OCI-LY7 (cell line): Measurements from ENCODE around the gene SPATA13. TPM values are rescaled to one million over a fixed set of nuclear protein-coding genes. Genes with fewer than 3 reads are reported as not detected.

ENCODE experiments used
- BruUV-seq: library from RNA; stranded (reverse); fragments of 400-500 nt; replicated peaks from 2 replicates; lab custom pipeline; 2021; lab: Mats Ljungman, UMichigan
- CTCF ChIA-PET: fragments of 300-600 bp; sonication (Branson Sonifier 250); formaldehyde crosslinking; loops from one replicate; lab custom pipeline; 2022; ENCODE audit warnings: antibody characterized with exemption; ENCODE audit not compliant: unreplicated experiment; lab: Charles Lee
- POLR2A ChIA-PET: fragments of 300-600 bp; sonication (Branson Sonifier 250); formaldehyde crosslinking; loops from one replicate; lab custom pipeline; 2022; ENCODE audit warnings: antibody characterized with exemption; lab: Charles Lee
- DNase-seq: peaks from one replicate; pipeline ENCODE4 v3.0.0-alpha.2; 2015; ENCODE audit warnings: low spot score
- H2AFZ ChIP-seq: fragments of 200-600 bp; sonication (generic), shearing (Covaris generic); 2 replicates; pipeline ENCODE4 v1.6.1; 2014; ENCODE audit warnings: mild to moderate bottlenecking, antibody characterized with exemption, low read length, moderate library complexity
- H3K27ac ChIP-seq: fragments of 200-600 bp; sonication (generic); 2 replicates; pipeline ENCODE4 v1.5.1; 2014; ENCODE audit warnings: mixed run types, low read depth, mild to moderate bottlenecking, moderate library complexity, low read length, inconsistent platforms; ENCODE audit not compliant: poor library complexity, severe bottlenecking
- H3K36me3 ChIP-seq: fragments of 200-600 bp; sonication (generic); 2 replicates; pipeline ENCODE4 v1.6.1; 2014; ENCODE audit warnings: mild to moderate bottlenecking, antibody characterized with exemption, low read length, moderate library complexity, mixed read lengths; ENCODE audit not compliant: insufficient read depth
- H3K4me1 ChIP-seq: fragments of 200-600 bp; sonication (generic); 2 replicates; pipeline ENCODE4 v1.5.1; 2014; ENCODE audit warnings: mild to moderate bottlenecking, low read length; ENCODE audit not compliant: insufficient read depth, poor library complexity, severe bottlenecking
- H3K4me2 ChIP-seq: fragments of 200-600 bp; sonication (generic); 2 replicates; pipeline ENCODE4 v1.6.1; 2014; ENCODE audit warnings: mild to moderate bottlenecking, low read length
- H3K4me3 ChIP-seq: fragments of 200-600 bp; sonication (generic); 2 replicates; pipeline ENCODE4 v1.5.1; 2014; ENCODE audit warnings: mild to moderate bottlenecking, low read depth, low read length; ENCODE audit not compliant: poor library complexity, severe bottlenecking
- H3K79me2 ChIP-seq: fragments of 200-600 bp; sonication (generic); 2 replicates; pipeline ENCODE4 v1.6.1; 2016; ENCODE audit warnings: low read depth, mild to moderate bottlenecking, low read length, moderate library complexity, mixed read lengths; ENCODE audit not compliant: insufficient read depth
- H3K9me2 ChIP-seq: fragments of 200-600 bp; sonication (generic); 2 replicates; pipeline ENCODE4 v1.6.1; 2016; ENCODE audit warnings: mild to moderate bottlenecking, low read length, mixed read lengths; ENCODE audit not compliant: insufficient read depth
- H3K9me3 ChIP-seq: fragments of 200-600 bp; sonication (generic); 2 replicates; pipeline ENCODE4 v1.6.1; 2014; ENCODE audit warnings: mild to moderate bottlenecking, mixed run types, low read length, mixed read lengths
- H4K20me1 ChIP-seq: fragments of 200-600 bp; sonication (generic); 2 replicates; pipeline ENCODE4 v1.6.1; 2014; ENCODE audit warnings: mild to moderate bottlenecking, antibody characterized with exemption, low read length, moderate library complexity, mixed read lengths; ENCODE audit not compliant: insufficient read depth
- EZH2phosphoT487 ChIP-seq: fragments of 200-600 bp; sonication (generic); IDR thresholded peaks from 2 replicates; pipeline ENCODE4 v1.6.1; 2018; ENCODE audit warnings: low read depth, borderline replicate concordance, mild to moderate bottlenecking, mixed run types, antibody characterized with exemption, low read length, moderate library complexity, mixed read lengths
- intact Hi-C: fragments of 100-400 bp; cut with micrococcal nuclease; formaldehyde crosslinking; loops from one replicate; pipeline ENCODE4 v1.10.0; 2022; ENCODE audit not compliant: unreplicated experiment
- total RNA-seq, 2 experiments: library from RNA; depleted of rRNA in 1 of 2; stranded (reverse); fragments of >200 nt in 1 of 2; shearing (Covaris generic) in 1 of 2; gene quantifications; 2 replicates each; pipeline ENCODE4 v1.2.3, GENCODE V29; 2014 to 2022
- TF ChIP-seq, protein P1 (sequence below): fragments of 200-600 bp; sonication (generic); conservative IDR thresholded peaks from 2 replicates; pipeline ENCODE4 v1.5.1; 2014; ENCODE audit warnings: mild to moderate bottlenecking, antibody characterized with exemption, low read length, moderate library complexity, mixed read lengths

SPATA13 gene
- total RNA-seq, 2 experiments from 2014 or later: 3.8 to 32.4 TPM

GRCh38 chr13:24161980-24162525 is 1.5 kb downstream of the SPATA13 start:
- DNase-seq: no peak
- BruUV-seq: no TSS peak

GRCh38 chr13:24162604-24163003 is 2.1 kb downstream of the SPATA13 start:
- Histone ChIP-seq H3K4me2 (no peak overlapping the region), H3K36me3 (no peaks in the 10 kb centered on the region), H3K27ac (no peak overlapping the region), H3K9me3 (no peaks in the 10 kb centered on the region), H4K20me1 (no peaks in the 10 kb centered on the region), H3K4me1 (peaks cover 11% of the 10 kb centered on the region), H3K79me2 (no peaks in the 10 kb centered on the region), H2AFZ (no peak overlapping the region), H3K9me2 (no peaks in the 10 kb centered on the region), H3K4me3 (no peak overlapping the region)
- TF ChIP-seq, protein P1, sequence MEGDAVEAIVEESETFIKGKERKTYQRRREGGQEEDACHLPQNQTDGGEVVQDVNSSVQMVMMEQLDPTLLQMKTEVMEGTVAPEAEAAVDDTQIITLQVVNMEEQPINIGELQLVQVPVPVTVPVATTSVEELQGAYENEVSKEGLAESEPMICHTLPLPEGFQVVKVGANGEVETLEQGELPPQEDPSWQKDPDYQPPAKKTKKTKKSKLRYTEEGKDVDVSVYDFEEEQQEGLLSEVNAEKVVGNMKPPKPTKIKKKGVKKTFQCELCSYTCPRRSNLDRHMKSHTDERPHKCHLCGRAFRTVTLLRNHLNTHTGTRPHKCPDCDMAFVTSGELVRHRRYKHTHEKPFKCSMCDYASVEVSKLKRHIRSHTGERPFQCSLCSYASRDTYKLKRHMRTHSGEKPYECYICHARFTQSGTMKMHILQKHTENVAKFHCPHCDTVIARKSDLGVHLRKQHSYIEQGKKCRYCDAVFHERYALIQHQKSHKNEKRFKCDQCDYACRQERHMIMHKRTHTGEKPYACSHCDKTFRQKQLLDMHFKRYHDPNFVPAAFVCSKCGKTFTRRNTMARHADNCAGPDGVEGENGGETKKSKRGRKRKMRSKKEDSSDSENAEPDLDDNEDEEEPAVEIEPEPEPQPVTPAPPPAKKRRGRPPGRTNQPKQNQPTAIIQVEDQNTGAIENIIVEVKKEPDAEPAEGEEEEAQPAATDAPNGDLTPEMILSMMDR: no peak
- TF ChIP-seq EZH2phosphoT487: no peak
- CTCF ChIA-PET: interaction anchor here (0.5 to 1.5 kb wide), 2 partner anchors 53 to 70 kb away, joined by 4 to 7 read pairs; no protein-coding TSS in a partner anchor
- BruUV-seq: TSS peak; percentile 29
- DNase-seq: no peak
- POLR2A ChIA-PET: no interaction called here
- intact Hi-C loops: no loop called here

More at GRCh38 chr13:24161980-24162525, 1.5 kb downstream of the SPATA13 start:
- H4K20me1 ChIP-seq: no peaks in the 10 kb centered on the region
- intact Hi-C loops: loop anchor here (2.0 kb wide), 2 partner anchors 43 to 109 kb away; no protein-coding TSS in a partner anchor
- no peaks in the 10 kb centered on the region for H3K36me3 ChIP-seq
- no peaks in the 10 kb centered on the region for H3K9me3 ChIP-seq
- H3K4me3 ChIP-seq: peak overlapping the region; percentile 73
- H3K4me2 ChIP-seq: peak overlapping the region; percentile 75
- POLR2A ChIA-PET: interaction anchor here (0.9 to 2.2 kb wide), 6 partner anchors 9 to 53 kb away, joined by 3 to 24 read pairs (median 14); no protein-coding TSS in a partner anchor
- no peak overlapping the region for H3K27ac ChIP-seq
- H3K79me2 ChIP-seq: no peaks in the 10 kb centered on the region
- no peaks in the 10 kb centered on the region for H3K9me2 ChIP-seq
- H3K4me1 ChIP-seq: peaks cover 11% of the 10 kb centered on the region
- H2AFZ ChIP-seq: no peak overlapping the region
- TF ChIP-seq, protein P1: no peak
- no peak for TF ChIP-seq EZH2phosphoT487
- CTCF ChIA-PET: interaction anchor here (0.9 to 1.5 kb wide), 3 partner anchors 41 to 57 kb away, joined by 3 to 7 read pairs (median 4); no protein-coding TSS in a partner anchor

- no TSS peak for BruUV-seq
- Histone ChIP-seq H3K4me1 (peaks cover 6% of the 10 kb centered on the region), H3K9me3 (no peaks in the 10 kb centered on the region), H3K79me2 (no peaks in the 10 kb centered on the region), H3K36me3 (no peaks in the 10 kb centered on the region), H3K9me2 (no peaks in the 10 kb centered on the region), H3K4me2 (no peak overlapping the region), H3K27ac (no peak overlapping the region), H2AFZ (no peak overlapping the region), H4K20me1 (no peaks in the 10 kb centered on the region), H3K4me3 (no peak overlapping the region)
- ChIA-PET POLR2A (no interaction called here), CTCF (no interaction called here)
- no peak for DNase-seq
- intact Hi-C loops: no loop called here
- TF ChIP-seq EZH2phosphoT487: no peak
- TF ChIP-seq, protein P1: no peak
Measured at GRCh38 chr13:24165746-24166145, 5.2 kb downstream of the SPATA13 start.
